ENCODE results near the gene RETREG1. TPM values are rescaled to one million over a fixed set of nuclear protein-coding genes. Genes with fewer than 3 reads are reported as not detected.

RETREG1 gene
- polyA plus RNA-seq, 1 of the 3 experiments (the other 2 are of a cell fraction) = 0.43 TPM

GRCh38 chr5:16521521-16522483, 95.0 kb downstream of the RETREG1 start:
- ChIA-PET POLR2A (no interaction called here), CTCF (interaction anchor here (0.9 to 1.2 kb wide), 2 partner anchors 12 to 145 kb away, joined by 3 read pairs; no protein-coding TSS in a partner anchor)
- Histone ChIP-seq H3K27ac (ENCODE audit: low read depth in 2 of 2, low read length in 1 of 2) (no peak overlapping the region), H3K9me2 (no peaks in the 10 kb centered on the region), H3K4me1 (ENCODE audit: control insufficient read depth in 1 of 2, insufficient read depth in 2 of 2, low read depth in 1 of 2, low read length in 1 of 2) (peaks cover 0 to 9% of the 10 kb centered on the region in 2 experiments; a peak in 1 of 4 replicates), H3K9ac (no peak overlapping the region), H3K79me2 (ENCODE audit: insufficient read depth) (no peaks in the 10 kb centered on the region), H3K36me3 (replicated peaks in 1 of 2; ENCODE audit: control insufficient read depth in 1 of 2, insufficient read depth in 2 of 2, low read length in 1 of 2) (no peaks in the 10 kb centered on the region), H4K20me1 (ENCODE audit: insufficient read depth) (no peaks in the 10 kb centered on the region), H3K9me3 (no peaks in the 10 kb centered on the region), H3K4me2 (no peak overlapping the region), H3K4me3 (ENCODE audit: low read depth in 2 of 2, low read length in 1 of 2) (no peak overlapping the region), H2AFZ (ENCODE audit: low read depth) (no peak overlapping the region), H3K27me3 (ENCODE audit: insufficient read depth) (no peaks in the 10 kb centered on the region; the same call in 1 of the 2 replicates), H3F3A (replicated peaks; ENCODE audit: insufficient read depth) (no peaks in the 10 kb centered on the region)
- DNase-seq = no peak
- WGBS (ENCODE audit: low lambda C conversion rate) = 53% methylated on average over 10 of the region's 10 CpGs
- TF ChIP-seq RCOR1 (IDR thresholded peaks at IDR 0.05; ENCODE audit: low read length) = no peak
- no peak for TF ChIP-seq MEF2A (IDR thresholded peaks at IDR 0.05; ENCODE audit: borderline replicate concordance, low read depth)
- TF ChIP-seq NRF1 (IDR thresholded peaks at IDR 0.05; ENCODE audit: low read depth, low read length) = no peak
- TF ChIP-seq MXI1 (IDR thresholded peaks at IDR 0.05; ENCODE audit: low read depth, low read length) = no peak
- TF ChIP-seq TEAD4 (IDR thresholded peaks at IDR 0.05; ENCODE audit: borderline replicate concordance, insufficient read depth) = no peak
- no peak for TF ChIP-seq ELF1 (IDR thresholded peaks at IDR 0.05)
- TF ChIP-seq RXRA (IDR thresholded peaks at IDR 0.05; ENCODE audit: borderline replicate concordance, low read depth) = no peak
- TF ChIP-seq POLR2AphosphoS5 (IDR thresholded peaks at IDR 0.05; ENCODE audit: low read depth, low read length) = no peak
- TF ChIP-seq RFX5 (IDR thresholded peaks at IDR 0.05; ENCODE audit: low read length) = no peak
- no peak for TF ChIP-seq USF2 (IDR thresholded peaks at IDR 0.05; ENCODE audit: borderline replicate concordance, low read depth, low read length)
- TF ChIP-seq CTCF (IDR thresholded peaks at IDR 0.05) = no peak
- no peak for TF ChIP-seq TAF1 (IDR thresholded peaks at IDR 0.05; ENCODE audit: borderline replicate concordance, low read depth, low read length)
- no peak for TF ChIP-seq SMC3 (IDR thresholded peaks at IDR 0.05; ENCODE audit: low read depth, low read length)
- TF ChIP-seq CHD2 (IDR thresholded peaks at IDR 0.05; ENCODE audit: low read length, partially characterized antibody) = no peak
- no peak for TF ChIP-seq NFIC (IDR thresholded peaks at IDR 0.05; ENCODE audit: borderline replicate concordance)
- TF ChIP-seq, protein P1, sequence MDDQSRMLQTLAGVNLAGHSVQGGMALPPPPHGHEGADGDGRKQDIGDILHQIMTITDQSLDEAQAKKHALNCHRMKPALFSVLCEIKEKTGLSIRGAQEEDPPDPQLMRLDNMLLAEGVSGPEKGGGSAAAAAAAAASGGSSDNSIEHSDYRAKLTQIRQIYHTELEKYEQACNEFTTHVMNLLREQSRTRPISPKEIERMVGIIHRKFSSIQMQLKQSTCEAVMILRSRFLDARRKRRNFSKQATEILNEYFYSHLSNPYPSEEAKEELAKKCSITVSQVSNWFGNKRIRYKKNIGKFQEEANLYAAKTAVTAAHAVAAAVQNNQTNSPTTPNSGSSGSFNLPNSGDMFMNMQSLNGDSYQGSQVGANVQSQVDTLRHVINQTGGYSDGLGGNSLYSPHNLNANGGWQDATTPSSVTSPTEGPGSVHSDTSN (IDR thresholded peaks at IDR 0.05) = no peak
- no peak for TF ChIP-seq YY1 (IDR thresholded peaks at IDR 0.05; ENCODE audit: low read depth)
- TF ChIP-seq FOXM1 (IDR thresholded peaks at IDR 0.05; ENCODE audit: low read depth) = no peak

All from SK-N-SH (cell line).